Endothelial cell of umbilical vein (primary cell): ENCODE data around the gene CNST.

Source experiments
- EZH2 ChIP-seq: IDR thresholded peaks from 2 replicates; pipeline ENCODE4 v1.6.1; 2012; ENCODE audit warnings: borderline replicate concordance, low read depth, mild to moderate bottlenecking, moderate library complexity, low read length, inconsistent platforms; ENCODE audit not compliant: severe bottlenecking
- POLR2A ChIP-seq: IDR thresholded peaks from 2 replicates; pipeline ENCODE4 v1.6.1; 2012; ENCODE audit warnings: low read depth, mild to moderate bottlenecking, control low read depth, low read length
- POLR2AphosphoS5 ChIP-seq: IDR thresholded peaks from 2 replicates; pipeline ENCODE4 v1.6.1; 2012; ENCODE audit warnings: low read depth, mild to moderate bottlenecking, control low read depth, low read length, moderate library complexity; ENCODE audit not compliant: insufficient read depth
- TF ChIP-seq, protein P1 (sequence below), 2 donors: IDR thresholded peaks; 1 replicate in 1 of 2; 2 replicates in 1 of 2; pipeline ENCODE4 v1.5.1; 2011; ENCODE audit warnings: low read length in 2 of 2, mild to moderate bottlenecking in 2 of 2, moderate library complexity in 2 of 2, control low read depth in 1 of 2, inconsistent platforms in 1 of 2, low read depth in 1 of 2; ENCODE audit not compliant: insufficient read depth in 1 of 2; ENCODE audit errors: extremely low read depth in 1 of 2
- TF ChIP-seq, protein P2 (sequence below): IDR thresholded peaks from 2 replicates; pipeline ENCODE4 v1.6.1; 2011; ENCODE audit not compliant: insufficient read depth, insufficient read length

DNA sequence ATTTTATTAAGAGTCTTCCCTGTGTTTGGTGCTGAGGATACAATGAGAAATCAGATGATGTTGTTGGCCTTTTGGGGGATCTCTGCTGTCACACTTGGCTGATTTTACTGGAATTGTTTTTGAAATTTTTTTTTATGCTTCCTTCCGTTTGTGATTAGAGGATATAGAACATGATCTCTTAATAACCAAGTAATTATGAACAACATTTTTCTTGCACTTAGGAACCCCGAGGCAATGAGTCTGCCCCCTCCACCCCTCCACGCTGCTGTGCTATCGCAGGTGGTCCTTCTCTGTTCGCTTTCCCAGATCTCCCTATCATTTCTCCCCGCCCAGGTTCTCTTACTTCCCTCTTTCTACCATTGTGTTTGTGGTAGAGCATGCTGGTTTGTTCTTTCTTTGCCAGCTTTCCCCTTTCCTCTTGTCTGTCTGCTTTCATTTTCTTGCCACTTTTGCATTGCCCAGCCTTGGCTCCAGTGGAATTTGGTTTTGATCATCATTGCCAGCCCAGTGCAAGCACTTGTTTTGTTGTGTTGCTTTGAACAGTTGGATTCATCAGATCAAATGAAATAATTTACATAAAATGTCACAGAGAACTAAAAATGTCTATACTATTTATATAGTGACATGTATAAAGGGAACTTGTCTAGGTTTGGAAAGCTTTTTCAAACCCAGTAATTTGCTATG lies 84.9 kb downstream of the CNST start:
- TF ChIP-seq, protein P1, sequence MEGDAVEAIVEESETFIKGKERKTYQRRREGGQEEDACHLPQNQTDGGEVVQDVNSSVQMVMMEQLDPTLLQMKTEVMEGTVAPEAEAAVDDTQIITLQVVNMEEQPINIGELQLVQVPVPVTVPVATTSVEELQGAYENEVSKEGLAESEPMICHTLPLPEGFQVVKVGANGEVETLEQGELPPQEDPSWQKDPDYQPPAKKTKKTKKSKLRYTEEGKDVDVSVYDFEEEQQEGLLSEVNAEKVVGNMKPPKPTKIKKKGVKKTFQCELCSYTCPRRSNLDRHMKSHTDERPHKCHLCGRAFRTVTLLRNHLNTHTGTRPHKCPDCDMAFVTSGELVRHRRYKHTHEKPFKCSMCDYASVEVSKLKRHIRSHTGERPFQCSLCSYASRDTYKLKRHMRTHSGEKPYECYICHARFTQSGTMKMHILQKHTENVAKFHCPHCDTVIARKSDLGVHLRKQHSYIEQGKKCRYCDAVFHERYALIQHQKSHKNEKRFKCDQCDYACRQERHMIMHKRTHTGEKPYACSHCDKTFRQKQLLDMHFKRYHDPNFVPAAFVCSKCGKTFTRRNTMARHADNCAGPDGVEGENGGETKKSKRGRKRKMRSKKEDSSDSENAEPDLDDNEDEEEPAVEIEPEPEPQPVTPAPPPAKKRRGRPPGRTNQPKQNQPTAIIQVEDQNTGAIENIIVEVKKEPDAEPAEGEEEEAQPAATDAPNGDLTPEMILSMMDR (IDR thresholded peaks at IDR 0.05; ENCODE audit: extremely low read depth in 1 of 2, insufficient read depth in 1 of 2, low read depth in 1 of 2, low read length in 2 of 2) = no peak
- TF ChIP-seq, protein P2, sequence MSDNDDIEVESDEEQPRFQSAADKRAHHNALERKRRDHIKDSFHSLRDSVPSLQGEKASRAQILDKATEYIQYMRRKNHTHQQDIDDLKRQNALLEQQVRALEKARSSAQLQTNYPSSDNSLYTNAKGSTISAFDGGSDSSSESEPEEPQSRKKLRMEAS = no peak
- TF ChIP-seq EZH2 (no peak), POLR2A (no peak), POLR2AphosphoS5 (no peak)
